ENCODE data around the gene PCBP3.

PCBP3 gene

DNA sequence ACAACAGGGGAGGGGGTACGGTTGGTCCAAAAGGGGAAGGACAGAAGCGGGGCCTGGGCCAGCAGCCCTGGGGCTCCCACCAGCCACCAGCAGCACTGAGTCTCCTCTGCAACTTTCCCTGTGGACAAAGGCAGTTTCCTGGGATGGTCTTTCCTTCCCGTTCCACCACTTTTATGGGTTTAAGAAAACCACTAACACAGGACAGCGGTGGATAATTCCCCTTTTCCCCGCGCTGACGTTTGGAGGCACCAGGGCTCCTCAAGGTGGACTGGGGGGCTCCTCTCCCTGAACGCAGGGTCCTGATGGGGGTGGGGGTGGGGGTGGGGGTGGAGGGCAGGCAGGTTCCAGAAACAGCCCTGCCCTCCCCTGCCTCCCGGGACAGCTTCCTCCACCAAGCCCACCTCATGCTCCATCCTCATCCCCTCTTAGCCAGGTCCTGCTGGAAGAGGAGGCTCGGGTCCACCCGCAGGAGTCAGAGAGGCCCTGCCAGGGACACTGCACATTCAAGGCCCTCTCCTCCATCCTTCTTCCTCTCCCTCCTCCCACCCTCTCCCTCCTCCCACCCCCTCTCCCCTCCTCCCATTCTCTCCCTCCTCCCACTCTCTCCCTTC is 333.3 kb downstream of the PCBP3 start:
- peaks cover 41% of the 10 kb centered on the region for H3K4me1 ChIP-seq (ENCODE audit: control insufficient read depth, insufficient read depth, low read length)
- no peaks in the 10 kb centered on the region for H3K9me3 ChIP-seq (replicated peaks; ENCODE audit: low read length)
- H3K9ac ChIP-seq (ENCODE audit: low read depth, low read length): no peak overlapping the region
- no peaks in the 10 kb centered on the region for H3K36me3 ChIP-seq (ENCODE audit: insufficient read depth, low read length)
- no peaks in the 10 kb centered on the region for H3K27me3 ChIP-seq (ENCODE audit: control insufficient read depth, insufficient read depth, low read length)
- no peak overlapping the region for H3K4me3 ChIP-seq (ENCODE audit: low read length)
- no peak overlapping the region for H3K4me2 ChIP-seq (ENCODE audit: low read length)

DNA sequence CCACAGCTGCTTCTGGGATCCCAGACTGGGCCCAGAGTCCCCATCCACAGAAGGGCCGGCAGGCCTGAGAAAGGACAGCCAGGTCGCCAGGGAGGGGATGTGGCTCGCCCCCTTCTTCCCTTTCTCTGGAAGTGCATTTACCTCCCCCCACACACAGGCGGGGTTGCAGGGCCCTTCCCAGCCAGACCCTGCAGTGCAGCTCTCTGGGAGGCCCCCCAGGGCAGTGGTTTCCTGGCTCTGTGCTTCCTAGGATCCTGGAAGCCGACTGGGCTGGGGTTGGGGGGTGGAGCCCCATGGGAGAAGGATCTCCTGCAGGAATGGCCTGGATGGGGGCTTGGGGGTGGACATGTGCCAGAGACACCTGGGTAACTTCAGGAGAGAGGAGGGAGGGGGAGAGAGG is 333.9 kb downstream of the PCBP3 start:
- no peaks in the 10 kb centered on the region for H3K27me3 ChIP-seq (ENCODE audit: control insufficient read depth, insufficient read depth, low read length)

DNA sequence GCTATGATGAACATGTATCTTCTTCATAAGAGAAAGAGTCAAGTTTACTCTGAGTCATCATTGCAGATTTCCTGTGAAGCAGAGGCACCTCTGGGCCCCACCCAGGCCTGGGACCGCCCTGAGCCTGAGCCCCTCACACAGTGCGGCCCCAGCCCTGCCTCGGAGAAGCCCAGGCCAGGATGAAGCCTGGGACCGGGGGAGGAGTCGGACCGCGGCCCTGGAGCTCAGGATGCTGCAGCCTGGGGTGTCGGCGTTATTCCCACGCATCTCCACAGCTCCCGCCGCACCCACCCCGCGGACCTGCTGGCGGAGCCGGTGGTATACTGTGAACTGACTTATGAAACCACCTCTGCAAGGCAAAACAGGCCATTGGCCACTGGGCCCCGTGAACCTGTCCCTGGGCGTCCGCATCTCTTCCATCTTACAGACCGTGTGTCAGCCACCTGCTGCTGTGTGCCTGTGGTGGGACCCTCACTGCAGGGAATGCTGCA is 335.7 kb downstream of the PCBP3 start:
- peaks cover 22% of the 10 kb centered on the region for H3K4me1 ChIP-seq (ENCODE audit: control insufficient read depth, insufficient read depth, low read length)
- H3K9me3 ChIP-seq (replicated peaks; ENCODE audit: low read length): no peaks in the 10 kb centered on the region
- no peak overlapping the region for H3K4me3 ChIP-seq (ENCODE audit: low read length)
- H3K9ac ChIP-seq (ENCODE audit: low read depth, low read length): no peak overlapping the region
- peaks cover 3% of the 10 kb centered on the region for H3K36me3 ChIP-seq (ENCODE audit: insufficient read depth, low read length)
- no peak overlapping the region for H3K4me2 ChIP-seq (ENCODE audit: low read length)
- no peaks in the 10 kb centered on the region for H3K27me3 ChIP-seq (ENCODE audit: control insufficient read depth, insufficient read depth, low read length)

More for the DNA sequence above, 333.9 kb downstream of the PCBP3 start:
- no peak overlapping the region for H3K4me3 ChIP-seq (ENCODE audit: low read length)
- peaks cover 35% of the 10 kb centered on the region for H3K4me1 ChIP-seq (ENCODE audit: control insufficient read depth, insufficient read depth, low read length)
- H3K9me3 ChIP-seq (replicated peaks; ENCODE audit: low read length): no peaks in the 10 kb centered on the region
- no peak overlapping the region for H3K4me2 ChIP-seq (ENCODE audit: low read length)
- H3K9ac ChIP-seq (ENCODE audit: low read depth, low read length): no peak overlapping the region
- no peaks in the 10 kb centered on the region for H3K36me3 ChIP-seq (ENCODE audit: insufficient read depth, low read length)

DNA sequence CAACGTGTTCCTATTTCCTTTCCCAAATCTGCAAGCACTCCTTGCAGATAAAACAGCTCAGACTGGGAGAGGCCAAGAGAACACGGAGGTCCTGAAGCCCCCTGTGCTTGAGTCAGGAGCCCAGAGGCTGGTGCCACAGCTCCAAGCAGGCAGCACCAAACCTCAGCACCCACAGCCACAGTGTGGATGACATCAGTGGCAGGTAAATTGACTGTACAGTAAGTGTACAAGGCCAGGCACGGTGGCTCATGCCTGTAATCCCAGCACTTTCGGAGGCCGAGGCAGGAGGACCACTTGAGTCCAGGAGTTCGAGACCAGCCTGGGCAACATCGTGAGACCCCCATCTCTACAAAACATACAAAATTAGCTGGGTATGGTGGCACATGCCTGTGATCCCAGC is 336.1 kb downstream of the PCBP3 start:
- H3K9me3 ChIP-seq (replicated peaks; ENCODE audit: low read length): no peaks in the 10 kb centered on the region
- H3K4me3 ChIP-seq (ENCODE audit: low read length): no peak overlapping the region
- no peak overlapping the region for H3K4me2 ChIP-seq (ENCODE audit: low read length)
- H3K36me3 ChIP-seq (ENCODE audit: insufficient read depth, low read length): peaks cover 8% of the 10 kb centered on the region
- peaks cover 18% of the 10 kb centered on the region for H3K4me1 ChIP-seq (ENCODE audit: control insufficient read depth, insufficient read depth, low read length)
- no peaks in the 10 kb centered on the region for H3K27me3 ChIP-seq (ENCODE audit: control insufficient read depth, insufficient read depth, low read length)
- H3K9ac ChIP-seq (ENCODE audit: low read depth, low read length): no peak overlapping the region

DNA sequence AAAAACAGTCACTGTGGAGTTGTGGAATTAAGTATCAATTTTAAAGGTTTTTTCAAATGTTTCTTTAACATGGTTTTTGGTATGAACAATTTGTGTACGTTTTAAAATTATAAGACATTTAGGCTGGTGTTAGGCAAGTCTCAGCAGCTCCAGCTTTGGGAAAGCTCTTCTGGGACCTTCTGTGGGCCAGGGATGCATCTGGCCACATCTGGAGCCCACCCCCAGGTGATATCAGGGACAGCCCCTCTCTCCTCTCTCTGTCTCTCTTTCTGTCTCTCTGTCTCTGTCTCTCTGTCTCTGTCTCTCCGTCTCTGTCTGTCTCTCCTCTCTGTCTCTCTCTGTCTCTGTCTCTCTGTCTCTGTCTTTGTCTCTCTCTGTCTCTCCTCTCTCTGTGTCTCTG is 336.7 kb downstream of the PCBP3 start:
- peaks cover 14% of the 10 kb centered on the region for H3K36me3 ChIP-seq (ENCODE audit: insufficient read depth, low read length)
- H3K9me3 ChIP-seq (replicated peaks; ENCODE audit: low read length): no peaks in the 10 kb centered on the region
- H3K4me3 ChIP-seq (ENCODE audit: low read length): no peak overlapping the region
- H3K9ac ChIP-seq (ENCODE audit: low read depth, low read length): no peak overlapping the region
- H3K27me3 ChIP-seq (ENCODE audit: control insufficient read depth, insufficient read depth, low read length): no peaks in the 10 kb centered on the region
- peaks cover 12% of the 10 kb centered on the region for H3K4me1 ChIP-seq (ENCODE audit: control insufficient read depth, insufficient read depth, low read length)
- no peak overlapping the region for H3K4me2 ChIP-seq (ENCODE audit: low read length)

DNA sequence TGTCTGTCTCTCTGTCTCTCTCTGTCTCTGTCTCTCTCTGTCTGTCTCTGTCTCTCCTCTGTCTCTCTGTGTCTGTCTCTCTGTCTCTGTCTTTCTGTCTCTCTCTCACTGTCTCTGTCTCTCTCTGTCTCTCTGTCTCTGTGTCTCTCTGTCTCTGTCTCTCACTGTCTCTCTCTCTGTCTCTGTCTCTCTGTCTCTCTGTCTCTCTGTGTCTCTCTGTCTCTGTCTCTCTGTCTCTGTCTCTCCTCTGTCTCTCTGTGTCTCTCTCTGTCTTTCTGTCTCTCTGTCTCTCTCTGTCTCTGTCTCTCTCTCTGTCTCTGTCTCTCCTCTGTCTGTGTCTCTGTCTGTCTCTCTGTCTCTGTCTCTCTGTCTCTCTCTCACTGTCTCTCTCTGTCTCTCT is 337.2 kb downstream of the PCBP3 start:
- Histone ChIP-seq H3K9ac (ENCODE audit: low read depth, low read length) (peak overlapping the region; percentile 72), H3K36me3 (ENCODE audit: insufficient read depth, low read length) (peaks cover 18% of the 10 kb centered on the region), H3K27me3 (ENCODE audit: control insufficient read depth, insufficient read depth, low read length) (no peaks in the 10 kb centered on the region), H3K4me3 (ENCODE audit: low read length) (peak overlapping the region; percentile 70), H3K9me3 (replicated peaks; ENCODE audit: low read length) (no peaks in the 10 kb centered on the region), H3K4me2 (ENCODE audit: low read length) (peak overlapping the region; percentile 89), H3K4me1 (ENCODE audit: control insufficient read depth, insufficient read depth, low read length) (peaks cover 11% of the 10 kb centered on the region)

DNA sequence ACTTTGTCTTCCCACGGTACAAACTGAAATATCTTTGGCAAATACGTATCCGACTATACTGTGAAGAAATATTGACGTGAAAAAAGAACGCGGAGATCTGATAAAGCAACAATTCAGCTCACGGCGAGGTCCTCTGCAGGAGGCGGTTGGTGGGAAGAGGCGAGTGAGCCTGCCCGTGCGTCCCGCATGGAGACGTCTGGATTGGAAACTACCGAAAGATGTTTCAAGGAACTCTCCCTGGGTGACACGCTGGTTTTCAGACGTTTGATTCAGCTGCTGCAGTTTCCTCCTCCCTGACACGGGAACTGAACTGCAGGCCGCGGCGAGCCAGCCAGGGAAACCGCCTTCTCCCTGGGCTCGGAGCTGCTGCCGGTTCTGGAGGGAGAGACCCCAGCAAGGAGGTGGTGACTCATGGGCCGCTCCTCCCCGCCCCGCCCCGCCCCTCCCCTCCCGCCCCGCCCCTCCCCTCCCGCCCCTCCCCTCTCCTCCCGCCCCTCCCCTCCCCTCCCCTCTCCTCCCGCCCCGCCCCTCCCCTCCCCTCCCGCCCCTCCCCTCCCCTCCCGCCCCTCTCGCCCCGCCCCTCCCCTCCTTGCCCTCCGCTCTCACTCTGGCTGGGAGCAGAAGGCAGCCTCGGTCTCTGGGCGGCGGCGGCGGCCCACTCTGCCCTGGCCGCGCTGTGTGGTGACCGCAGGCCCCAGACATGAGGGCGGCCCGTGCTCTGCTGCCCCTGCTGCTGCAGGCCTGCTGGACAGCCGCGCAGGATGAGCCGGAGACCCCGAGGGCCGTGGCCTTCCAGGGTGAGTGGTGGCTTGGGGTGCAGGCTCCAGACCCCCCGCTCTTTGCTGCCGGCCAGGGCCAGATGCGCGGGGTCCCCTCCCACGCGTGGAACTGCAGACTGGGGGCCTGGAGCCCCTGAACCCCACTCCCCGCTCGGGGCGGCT is 337.9 kb downstream of the PCBP3 start, which contains the start of gene COL6A1:
Gene COL6A1 (plus strand): TSS at position 620 of the 941 bp plus-strand sequence. CDS start 81 bp downstream, at position 701.
- no peaks in the 10 kb centered on the region for H3K27me3 ChIP-seq (ENCODE audit: control insufficient read depth, insufficient read depth, low read length)
- H3K9ac ChIP-seq (ENCODE audit: low read depth, low read length): peak within 1 kb of the TSS; percentile 95
- no peaks in the 10 kb centered on the region for H3K9me3 ChIP-seq (replicated peaks; ENCODE audit: low read length)
- H3K36me3 ChIP-seq (ENCODE audit: insufficient read depth, low read length): peaks cover 26% of the 10 kb centered on the region
- H3K4me3 ChIP-seq (ENCODE audit: low read length): peak within 1 kb of the TSS; percentile 86
- H3K4me1 ChIP-seq (ENCODE audit: control insufficient read depth, insufficient read depth, low read length): peaks cover 11% of the 10 kb centered on the region
- H3K4me2 ChIP-seq (ENCODE audit: low read length): peak within 1 kb of the TSS; percentile 97

DNA sequence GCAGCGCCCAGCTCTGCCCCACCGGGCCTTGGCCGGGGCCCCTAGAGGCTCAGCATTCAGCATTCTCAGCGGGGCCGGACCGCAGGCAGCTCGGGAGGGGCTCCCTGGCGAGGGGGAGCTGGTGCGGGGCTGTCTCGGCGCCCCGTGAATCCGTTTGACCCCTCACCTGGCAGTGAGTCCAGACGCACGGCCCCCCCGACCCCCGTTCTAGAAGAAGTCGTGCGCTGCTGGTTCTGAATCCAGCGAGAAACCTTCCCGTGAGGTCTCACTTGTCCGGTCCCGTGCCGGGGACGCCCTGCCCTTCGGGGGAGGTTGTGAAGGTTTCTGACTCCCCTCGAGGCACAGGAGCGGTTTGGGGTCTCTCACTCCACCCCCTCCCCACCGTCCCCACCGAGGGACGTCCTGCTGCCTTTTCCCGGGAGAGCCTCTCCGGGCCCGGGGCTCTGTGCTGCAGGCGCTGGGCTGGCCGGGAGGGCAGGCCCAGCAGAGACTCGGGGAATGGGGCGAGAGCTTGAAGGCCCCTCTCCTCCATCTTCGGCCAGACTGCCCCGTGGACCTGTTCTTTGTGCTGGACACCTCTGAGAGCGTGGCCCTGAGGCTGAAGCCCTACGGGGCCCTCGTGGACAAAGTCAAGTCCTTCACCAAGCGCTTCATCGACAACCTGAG is 338.7 kb downstream of the PCBP3 start:
- H3K4me1 ChIP-seq (ENCODE audit: control insufficient read depth, insufficient read depth, low read length): peaks cover 11% of the 10 kb centered on the region
- H3K9ac ChIP-seq (ENCODE audit: low read depth, low read length): peak overlapping the region; percentile 95

DNA sequence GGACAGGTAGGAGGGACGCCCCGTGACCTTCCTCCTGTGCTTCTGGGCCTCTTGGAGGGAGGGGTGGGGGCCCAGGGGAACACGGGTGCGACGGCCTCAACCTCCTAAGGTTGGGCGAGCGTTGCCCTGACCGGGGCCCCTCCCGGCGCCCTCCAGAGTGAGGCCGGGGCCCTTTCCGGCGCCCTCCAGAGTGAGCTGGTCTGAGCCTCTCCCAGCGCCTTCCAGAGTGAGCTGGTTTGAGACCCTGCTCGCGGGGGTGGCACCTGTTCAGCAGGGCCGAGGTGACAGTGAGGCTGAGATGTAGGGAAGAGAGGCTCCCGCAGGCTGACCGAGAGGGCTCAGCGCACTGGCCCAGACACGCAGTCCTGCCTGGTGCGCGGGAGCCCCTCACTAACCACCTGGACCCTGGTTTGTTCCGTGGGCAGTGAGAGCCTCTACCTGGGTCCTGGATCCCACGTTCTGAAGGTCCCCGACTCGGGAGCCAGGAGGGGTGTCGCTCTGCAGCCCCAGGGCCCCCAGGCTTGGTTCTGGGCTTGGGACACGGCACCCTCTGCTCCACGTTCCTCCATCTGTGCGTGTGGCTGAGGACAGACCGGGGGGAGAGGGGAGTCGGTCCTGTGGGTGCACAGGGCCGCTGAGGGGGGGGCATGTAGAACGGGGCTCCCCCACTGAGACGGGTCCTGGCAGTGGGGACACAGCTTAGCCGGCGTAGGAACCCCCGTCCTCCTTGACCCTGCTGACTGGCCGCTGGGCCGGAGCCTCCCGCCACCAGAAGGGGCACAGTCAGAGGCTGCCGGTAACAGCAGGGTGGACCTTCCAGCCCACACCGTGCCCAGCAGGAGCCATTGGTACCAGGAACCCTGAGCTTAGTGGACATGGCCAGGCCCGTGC is 339.5 kb downstream of the PCBP3 start:
- Histone ChIP-seq H3K4me2 (ENCODE audit: low read length) (peak overlapping the region; percentile 97), H3K4me1 (ENCODE audit: control insufficient read depth, insufficient read depth, low read length) (peaks cover 11% of the 10 kb centered on the region), H3K36me3 (ENCODE audit: insufficient read depth, low read length) (peaks cover 36% of the 10 kb centered on the region), H3K9me3 (replicated peaks; ENCODE audit: low read length) (no peaks in the 10 kb centered on the region), H3K27me3 (ENCODE audit: control insufficient read depth, insufficient read depth, low read length) (no peaks in the 10 kb centered on the region), H3K9ac (ENCODE audit: low read depth, low read length) (peak overlapping the region; percentile 95), H3K4me3 (ENCODE audit: low read length) (peak overlapping the region; percentile 86)

More for the DNA sequence above, 338.7 kb downstream of the PCBP3 start:
- H3K36me3 ChIP-seq (ENCODE audit: insufficient read depth, low read length): peaks cover 34% of the 10 kb centered on the region
- H3K4me2 ChIP-seq (ENCODE audit: low read length): peak overlapping the region; percentile 97
- H3K9me3 ChIP-seq (replicated peaks; ENCODE audit: low read length): no peaks in the 10 kb centered on the region
- H3K4me3 ChIP-seq (ENCODE audit: low read length): peak overlapping the region; percentile 86
- H3K27me3 ChIP-seq (ENCODE audit: control insufficient read depth, insufficient read depth, low read length): no peaks in the 10 kb centered on the region

DNA sequence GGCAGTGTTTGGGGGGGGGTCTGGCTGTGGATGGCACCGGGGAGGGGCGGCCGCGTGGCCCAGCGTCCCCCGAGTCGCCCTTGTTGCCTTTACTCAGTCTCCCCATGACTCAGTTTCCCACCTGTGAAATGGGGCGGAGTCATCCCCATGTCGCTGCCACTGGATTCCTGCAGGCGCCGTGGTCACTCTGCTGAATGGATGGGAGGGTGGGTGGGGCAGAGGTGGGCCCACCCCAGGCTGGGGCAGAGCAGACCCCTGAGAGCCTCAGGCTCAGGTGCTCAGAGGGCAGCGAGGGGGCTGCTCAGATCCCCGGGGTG is 340.1 kb downstream of the PCBP3 start:
- H3K36me3 ChIP-seq (ENCODE audit: insufficient read depth, low read length): peaks cover 39% of the 10 kb centered on the region
- peak overlapping the region; percentile 97 for H3K4me2 ChIP-seq (ENCODE audit: low read length)
- H3K9ac ChIP-seq (ENCODE audit: low read depth, low read length): peak overlapping the region; percentile 95
- peaks cover 11% of the 10 kb centered on the region for H3K4me1 ChIP-seq (ENCODE audit: control insufficient read depth, insufficient read depth, low read length)
- peak overlapping the region; percentile 86 for H3K4me3 ChIP-seq (ENCODE audit: low read length)
- H3K27me3 ChIP-seq (ENCODE audit: control insufficient read depth, insufficient read depth, low read length): no peaks in the 10 kb centered on the region
- H3K9me3 ChIP-seq (replicated peaks; ENCODE audit: low read length): no peaks in the 10 kb centered on the region
